SKM-1 (cell line): ENCODE measurements around the gene MEST.
A peak's percentile ranks its signal among the peaks of the same experiment; 100 is the strongest.
"Not testable (repeated sequence)": the region's sequence is repeated elsewhere in the genome, so short reads cannot be mapped to it uniquely, and the experiment has no call there.

Experiments used
- DNase-seq: peaks from one replicate; lab custom pipeline; 2025; ENCODE audit not compliant: unreplicated experiment; lab: John Stamatoyannopoulos, UW

The MEST gene

GRCh38 chr7:130491841-130492522 lies at the start of gene MEST:
Gene MEST (plus strand): TSS chr7:130492085. CDS start chr7:130492314, 229 bp downstream.
- no peak for DNase-seq

GRCh38 chr7:130442601-130443000 lies 49.3 kb upstream of the MEST start:
- no peak for DNase-seq

- DNase-seq, result no peak
These were observed 47.7 kb upstream of the MEST start for GRCh38 chr7:130444234-130444633.

- DNase-seq, result no peak
These were observed 47.0 kb upstream of the MEST start for GRCh38 chr7:130444751-130445407.

- no peak for DNase-seq
These were observed 45.6 kb upstream of the MEST start for GRCh38 chr7:130446259-130446658.

GRCh38 chr7:130451344-130451743 lies 40.5 kb upstream of the MEST start:
- DNase-seq, result not testable (repeated sequence)

- no peak for DNase-seq
These were observed 38.9 kb upstream of the MEST start for GRCh38 chr7:130452951-130453350.

- DNase-seq, result no peak
These were observed 36.9 kb upstream of the MEST start for GRCh38 chr7:130454959-130455358.

DNA sequence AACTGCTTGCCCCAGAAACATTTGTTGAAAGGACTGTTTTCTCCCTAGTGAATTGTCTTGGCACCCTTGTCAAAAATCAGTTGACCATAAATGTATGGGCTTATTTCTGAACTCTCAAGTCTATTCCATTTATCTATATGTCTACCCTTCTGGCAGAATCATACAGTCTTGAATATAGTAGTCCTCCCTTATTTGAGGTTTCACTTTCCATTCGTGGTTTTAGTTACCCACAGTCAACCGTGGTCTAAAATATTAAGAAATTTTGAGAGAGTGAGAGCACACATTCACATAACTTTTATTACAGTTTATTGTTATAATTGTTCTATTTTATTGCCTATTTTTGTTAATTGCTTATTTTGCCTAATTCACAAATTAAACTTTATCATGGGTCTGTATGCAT lies 33.6 kb upstream of the MEST start:
- DNase-seq, result no peak

GRCh38 chr7:130461272-130461671 lies 30.6 kb upstream of the MEST start:
- no peak for DNase-seq

- DNase-seq, result no peak
These were observed 28.1 kb upstream of the MEST start for GRCh38 chr7:130463553-130464434.

- no peak for DNase-seq
These were observed 23.3 kb upstream of the MEST start for GRCh38 chr7:130468612-130469011.

GRCh38 chr7:130471974-130472373 lies 19.9 kb upstream of the MEST start:
- DNase-seq, result no peak

DNA sequence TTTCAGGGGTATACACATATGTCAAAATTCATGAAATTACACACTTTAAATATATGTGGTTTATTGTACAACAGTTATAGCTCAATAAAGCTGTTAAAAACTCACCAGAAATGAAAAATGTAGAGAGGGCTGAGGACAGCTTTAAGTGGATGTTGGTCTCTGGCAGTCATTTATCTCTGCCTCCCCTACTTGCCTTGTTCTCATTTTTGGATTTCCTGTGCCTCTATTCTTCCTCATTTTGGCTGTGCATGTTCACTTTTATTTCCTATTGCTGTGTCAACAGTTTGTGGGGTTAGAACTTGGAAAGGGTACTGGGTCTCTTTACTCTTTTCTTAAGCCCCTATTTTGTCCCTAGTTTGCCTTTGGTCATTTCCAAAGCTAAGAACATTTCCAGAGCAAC lies 18.6 kb upstream of the MEST start:
- peak; percentile 62 for DNase-seq

DNA sequence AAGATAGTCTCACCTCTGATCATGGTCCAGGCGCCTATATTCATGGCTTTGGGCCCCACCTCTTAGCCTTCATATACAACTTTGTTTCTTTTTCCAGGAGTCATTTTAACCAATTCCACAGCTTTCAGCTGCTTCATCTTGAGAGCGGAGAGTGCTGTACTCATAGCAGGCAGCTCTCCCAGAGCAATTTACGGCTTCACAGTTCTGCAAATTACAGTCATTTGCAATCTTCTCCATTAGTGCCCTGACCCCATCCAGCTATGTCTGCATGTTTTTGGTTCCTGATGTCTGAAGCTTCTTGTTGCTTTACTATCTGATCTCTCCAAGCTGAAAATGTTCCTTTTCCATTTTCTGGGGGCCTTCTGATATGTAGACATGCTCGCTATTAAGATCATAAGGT lies 18.0 kb upstream of the MEST start:
- DNase-seq, result no peak

GRCh38 chr7:130475776-130476175 lies 16.1 kb upstream of the MEST start:
- DNase-seq, result no peak

GRCh38 chr7:130476297-130477150 lies 15.4 kb upstream of the MEST start:
- no peak for DNase-seq

GRCh38 chr7:130478991-130479390 lies 12.9 kb upstream of the MEST start:
- DNase-seq, result no peak

DNA sequence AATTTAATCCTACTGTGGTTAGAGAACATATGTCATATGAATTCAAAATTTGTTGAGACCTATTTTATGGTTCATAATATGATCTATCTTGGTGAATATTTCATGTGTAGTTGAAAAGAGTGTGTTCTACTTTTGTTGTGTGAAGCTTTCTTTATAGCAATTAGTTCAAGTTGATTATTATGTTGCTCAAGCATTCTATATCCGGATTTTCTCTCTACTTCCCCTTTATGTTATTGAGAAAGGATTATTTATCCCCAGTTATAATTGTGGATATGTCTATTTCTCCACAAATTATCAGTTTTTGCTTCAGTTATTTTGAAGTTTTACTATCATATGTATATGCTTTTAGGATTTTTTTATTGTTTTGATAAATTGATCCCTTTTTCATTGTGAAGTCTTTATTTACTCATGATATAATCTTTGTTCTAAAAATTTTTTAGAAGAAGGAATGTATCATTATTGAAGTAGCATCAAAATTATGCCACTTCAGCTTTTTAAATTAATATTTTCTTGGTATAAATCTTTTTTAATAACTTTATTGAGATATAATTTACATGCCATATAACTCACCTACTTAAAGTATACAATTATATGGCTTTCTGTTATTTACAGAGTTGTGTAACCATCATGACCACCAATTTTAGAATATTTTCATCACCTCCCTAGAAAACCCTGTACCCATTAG lies 12.0 kb upstream of the MEST start:
- DNase-seq, result no peak

DNA sequence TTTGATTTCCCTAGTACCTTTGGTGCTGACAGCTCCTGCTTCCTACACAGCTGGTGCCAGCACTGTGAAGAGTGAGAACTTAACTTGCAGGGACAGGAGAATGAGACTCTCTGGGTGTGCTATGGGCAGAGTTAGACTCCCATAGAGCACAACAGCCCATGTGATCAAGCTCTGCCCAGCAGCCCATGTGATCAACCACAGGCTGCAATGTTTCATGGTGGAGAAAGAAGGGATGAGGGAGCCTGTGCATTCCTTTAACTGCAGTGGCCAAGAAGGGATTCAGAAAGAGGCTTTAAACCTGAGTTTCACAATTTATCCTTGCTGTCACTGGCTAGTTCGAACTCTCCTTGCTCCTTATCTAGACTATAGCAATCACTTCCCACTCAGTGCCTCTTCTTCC lies 10.0 kb upstream of the MEST start:
- no peak for DNase-seq
